Immature natural killer cell (primary cell): ENCODE data around the gene ABCC3. TPM values are rescaled to one million over a fixed set of nuclear protein-coding genes. Genes with fewer than 3 reads are reported as not detected.
"Not testable (repeated sequence)": the region's sequence is repeated elsewhere in the genome, so short reads cannot be mapped to it uniquely, and the experiment has no call there.

ENCODE experiments used
- DNase-seq, 3 donors: peaks; one replicate each; pipeline ENCODE4 v3.0.0; 2022; ENCODE audit warnings: mixed read lengths in 1 of 3
- H3K27ac Mint-ChIP-seq, 6 donors: one replicate each; pipeline ENCODE4 v1.8.0; 2020; ENCODE audit warnings: mixed read lengths in 6 of 6, mild to moderate bottlenecking in 5 of 6, inconsistent platforms in 4 of 6, moderate library complexity in 3 of 6
- H3K27me3 Mint-ChIP-seq, 3 donors: one replicate each; pipeline ENCODE4 v1.8.0; 2020 to 2021; ENCODE audit warnings: low read depth in 3 of 3, mild to moderate bottlenecking in 3 of 3, mixed read lengths in 3 of 3, moderate library complexity in 3 of 3, inconsistent platforms in 1 of 3
- H3K36me3 Mint-ChIP-seq, 3 donors: one replicate each; pipeline ENCODE4 v1.8.0; 2020; ENCODE audit warnings: mixed read lengths in 3 of 3, inconsistent platforms in 2 of 3, mild to moderate bottlenecking in 2 of 3
- H3K4me1 Mint-ChIP-seq, 2 donors: one replicate each; pipeline ENCODE4 v1.8.0; 2020; ENCODE audit warnings: inconsistent platforms in 2 of 2, mild to moderate bottlenecking in 2 of 2, mixed read lengths in 2 of 2, moderate library complexity in 1 of 2
- H3K4me3 Mint-ChIP-seq, 5 donors: one replicate each; pipeline ENCODE4 v1.8.0; 2020; ENCODE audit warnings: mild to moderate bottlenecking in 5 of 5, mixed read lengths in 5 of 5, inconsistent platforms in 3 of 5, moderate library complexity in 3 of 5
- H3K9me3 Mint-ChIP-seq, 6 donors: one replicate each; pipeline ENCODE4 v1.8.0; 2020; ENCODE audit warnings: mild to moderate bottlenecking in 6 of 6, mixed read lengths in 6 of 6, inconsistent platforms in 4 of 6, moderate library complexity in 3 of 6
- polyA plus RNA-seq, 3 donors: library from polyadenylated mRNA; unstranded; fragments of 300-500 nt; fragmentation: Illumina TruSeq; gene quantifications; one replicate each; pipeline ENCODE4 v1.2.3, GENCODE V29; 2021

The ABCC3 gene
- polyA plus RNA-seq, 3 donors from 2014 or later: 0.52 to 1.2 TPM; not detected in 1

DNA sequence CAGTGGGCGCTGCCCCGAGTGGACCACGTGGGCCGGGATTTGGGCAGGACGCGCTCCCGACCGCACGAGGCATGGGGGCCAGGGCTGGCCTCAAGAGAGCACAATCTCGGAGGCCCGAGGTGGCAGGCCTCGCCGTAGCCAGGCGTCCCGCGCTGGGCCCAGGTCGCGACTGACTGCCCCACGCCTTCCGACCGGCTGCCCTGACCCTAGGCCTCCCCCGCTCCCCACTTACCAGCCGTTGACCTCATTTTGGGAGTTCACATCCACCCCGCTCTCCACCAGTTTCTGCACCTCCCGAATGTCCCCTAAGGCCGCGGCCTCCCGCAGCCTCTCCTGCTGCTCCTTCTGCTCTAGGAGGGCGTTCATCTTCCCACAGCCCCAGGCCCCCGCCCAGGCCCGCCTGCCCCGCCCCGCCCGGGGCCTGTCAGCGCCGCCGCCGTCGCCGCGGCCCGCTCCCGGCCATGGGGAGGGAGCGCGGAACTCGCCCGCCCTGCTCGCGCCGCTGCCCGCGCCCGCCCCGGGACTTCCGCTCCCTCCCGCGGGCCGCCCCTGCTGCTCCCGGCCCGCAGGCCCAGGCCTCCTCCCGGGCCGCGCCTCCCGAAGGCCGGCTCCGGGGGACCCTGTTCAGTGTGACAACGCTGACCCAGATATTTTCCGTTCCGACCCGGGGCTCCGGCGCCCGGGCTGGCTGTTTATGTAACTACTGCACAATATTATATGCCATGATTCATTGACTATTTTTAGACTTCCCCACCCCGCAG is 72.8 kb downstream of the ABCC3 start, which contains the start of gene ANKRD40:
Gene ANKRD40 (minus strand): TSS at position 626 of the 761 bp plus-strand sequence. CDS start 260 bp downstream, at position 366.
- DNase-seq: peak; percentile 88 to 90 (median 89)
- Mint-ChIP-seq H3K27me3 (peaks cover 3 to 12% (median 11%) of the 10 kb centered on the region in 3 donors), H3K36me3 (peaks cover 0 to 4% (median 4%) of the 10 kb centered on the region in 3 donors), H3K27ac (peak within 1 kb of the TSS; percentile 94 to 99 (median 98)), H3K4me3 (peak within 1 kb of the TSS; percentile 91 to 96 (median 93)), H3K9me3 (no peaks in the 10 kb centered on the region), H3K4me1 (peaks cover 45 to 63% of the 10 kb centered on the region in 2 donors)

DNA sequence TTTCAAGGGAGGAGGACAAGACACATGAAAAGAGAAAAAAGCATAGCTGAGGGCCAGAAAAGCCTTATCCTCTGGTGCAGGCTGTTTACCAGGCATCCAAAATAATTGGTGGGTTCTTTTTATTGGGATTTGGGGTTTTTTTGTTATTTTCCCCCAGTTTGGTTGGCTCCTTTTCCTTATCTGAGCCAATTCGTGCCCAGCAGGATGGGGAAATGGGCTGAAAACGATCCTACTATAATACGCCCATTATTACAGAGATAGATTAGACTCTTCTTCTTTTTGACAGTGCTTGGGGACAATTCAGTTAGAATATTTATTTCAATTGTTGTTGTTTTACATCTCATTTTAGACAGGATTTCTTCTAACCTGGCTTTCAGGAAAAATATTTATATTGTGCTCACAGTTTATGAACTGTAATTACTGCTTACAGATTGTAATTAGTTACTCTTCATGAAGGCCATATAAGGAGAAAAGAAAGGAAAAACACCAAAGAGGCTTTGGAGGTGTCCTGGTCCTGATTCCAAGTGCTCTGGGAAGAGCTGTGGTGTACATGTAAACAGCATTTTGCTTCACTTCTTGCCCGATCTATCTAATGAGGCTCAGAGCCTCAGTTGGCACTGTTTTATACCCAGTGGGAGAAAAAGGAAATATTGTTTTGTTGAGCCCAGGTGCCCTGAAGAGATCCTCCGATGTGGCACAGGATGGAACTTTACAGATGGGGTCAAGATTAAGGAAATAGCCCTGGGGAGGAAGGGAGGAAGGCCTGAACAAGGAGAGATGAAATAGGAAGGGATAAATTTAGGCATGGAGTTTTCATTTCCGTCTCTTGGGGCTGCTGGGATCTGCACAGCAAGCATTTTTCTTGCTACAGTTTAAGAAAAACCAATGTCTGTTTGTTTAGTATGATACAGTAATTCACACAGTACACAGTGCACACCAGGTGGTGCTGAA is 73.6 kb downstream of the ABCC3 start:
- Mint-ChIP-seq H3K27me3 (peaks cover 3 to 12% (median 11%) of the 10 kb centered on the region in 3 donors), H3K4me1 (peaks cover 42 to 54% of the 10 kb centered on the region in 2 donors), H3K9me3 (no peaks in the 10 kb centered on the region), H3K27ac (peak overlapping the region; percentile 94 to 99 (median 96)), H3K36me3 (peaks cover 0 to 4% (median 4%) of the 10 kb centered on the region in 3 donors), H3K4me3 (peak overlapping the region; percentile 84 to 93 (median 88))
- DNase-seq: no peak

DNA sequence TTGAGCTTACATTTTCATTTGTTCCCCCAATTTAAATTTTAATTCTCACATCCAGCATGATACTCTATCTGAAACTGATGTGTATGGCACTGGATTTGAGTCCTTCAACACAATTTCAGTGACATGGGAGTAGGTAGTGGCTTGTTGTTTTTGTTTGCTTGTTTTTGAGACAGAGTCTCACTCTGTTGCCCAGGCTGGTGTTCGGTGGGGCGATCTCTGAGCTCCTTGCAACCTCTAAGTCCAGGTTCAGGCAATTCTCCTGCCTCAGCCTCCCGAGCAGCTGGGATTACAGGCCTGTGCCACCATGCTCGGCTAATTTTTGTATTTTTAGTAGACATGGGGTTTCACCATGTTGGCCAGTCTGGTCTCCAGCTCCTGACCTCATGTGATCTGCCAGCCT is 74.4 kb downstream of the ABCC3 start:
- peaks cover 35 to 47% of the 10 kb centered on the region in 2 donors for H3K4me1 Mint-ChIP-seq
- peaks cover 3 to 12% (median 10%) of the 10 kb centered on the region in 3 donors for H3K27me3 Mint-ChIP-seq
- H3K9me3 Mint-ChIP-seq, DNase-seq, H3K36me3 Mint-ChIP-seq: not testable (repeated sequence)
- peak overlapping the region; percentile 94 to 99 (median 96) for H3K27ac Mint-ChIP-seq
- H3K4me3 Mint-ChIP-seq: peak overlapping the region in 4 of 5 donors; percentile 2 to 89 (median 85)

DNA sequence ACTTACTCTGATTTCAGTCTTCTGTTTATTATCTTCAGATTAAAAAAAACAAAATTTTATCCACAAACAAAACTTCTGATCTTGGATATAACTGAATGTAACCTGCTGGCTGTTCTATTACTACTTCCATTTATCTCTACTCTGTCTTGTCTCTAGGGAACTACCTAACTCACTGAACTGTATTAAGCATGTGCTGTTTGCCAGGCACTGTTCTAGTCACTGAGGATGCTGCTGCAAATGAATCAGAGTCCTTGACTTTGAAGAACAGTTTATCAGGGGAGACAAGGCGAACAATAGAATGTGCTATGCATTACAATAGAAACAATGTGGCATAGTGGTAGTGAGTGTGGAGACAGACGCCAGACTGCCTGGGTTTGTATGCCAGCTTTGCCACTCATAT is 75.3 kb downstream of the ABCC3 start:
- H3K4me1 Mint-ChIP-seq: peaks cover 33 to 39% of the 10 kb centered on the region in 2 donors
- H3K27me3 Mint-ChIP-seq: peaks cover 3 to 12% (median 10%) of the 10 kb centered on the region in 3 donors
- H3K36me3 Mint-ChIP-seq: no peaks in the 10 kb centered on the region
- peak overlapping the region in 4 of 6 donors; percentile 51 to 84 (median 71) for H3K27ac Mint-ChIP-seq
- H3K4me3 Mint-ChIP-seq: peak overlapping the region in 1 of 5 donors; percentile 25
- no peaks in the 10 kb centered on the region for H3K9me3 Mint-ChIP-seq
- DNase-seq: no peak

DNA sequence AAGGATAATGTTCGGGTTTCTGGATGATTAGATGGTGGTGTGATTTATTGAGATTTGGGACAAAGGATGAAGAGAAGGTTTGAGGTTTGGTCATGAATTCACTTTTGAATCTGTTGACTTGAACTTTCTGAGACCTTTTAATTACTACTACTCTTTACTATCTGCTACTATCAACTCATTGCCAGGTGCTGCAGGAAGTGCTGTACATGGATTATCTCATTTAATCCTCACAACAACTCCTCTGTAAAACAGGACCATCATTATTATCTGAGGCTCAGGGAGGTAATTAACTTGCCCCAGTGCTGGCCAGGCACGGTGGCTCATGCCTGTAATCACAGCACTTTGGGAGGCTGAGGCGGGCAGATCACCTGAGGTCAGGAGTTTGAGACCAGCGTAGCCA is 76.0 kb downstream of the ABCC3 start:
- peak overlapping the region in 1 of 6 donors; percentile 54 for H3K27ac Mint-ChIP-seq
- H3K9me3 Mint-ChIP-seq: no peaks in the 10 kb centered on the region
- H3K4me1 Mint-ChIP-seq: peaks cover 28 to 36% of the 10 kb centered on the region in 2 donors
- H3K27me3 Mint-ChIP-seq: peaks cover 3 to 12% (median 10%) of the 10 kb centered on the region in 3 donors
- no peaks in the 10 kb centered on the region for H3K36me3 Mint-ChIP-seq
- H3K4me3 Mint-ChIP-seq: no peak overlapping the region
- DNase-seq: no peak

DNA sequence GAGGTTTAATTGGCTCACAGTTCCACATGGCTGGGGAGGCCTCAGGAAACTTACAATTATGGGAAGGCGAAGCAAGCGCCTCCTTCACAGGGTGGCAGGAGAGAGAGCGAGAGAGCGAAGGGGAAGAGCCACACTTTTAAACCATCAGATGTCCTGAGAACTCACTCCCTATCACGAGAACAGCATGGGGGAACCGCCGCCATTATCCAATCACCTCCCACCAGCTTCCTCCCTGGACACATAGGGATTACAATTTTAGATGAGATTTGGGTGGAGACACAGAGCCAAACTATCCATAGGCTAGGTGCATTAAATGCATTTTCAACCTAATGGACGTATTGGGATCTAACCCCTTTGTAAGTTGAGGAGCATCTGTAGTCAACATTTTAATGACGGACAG is 78.0 kb downstream of the ABCC3 start:
- no peak overlapping the region for H3K4me3 Mint-ChIP-seq
- H3K36me3 Mint-ChIP-seq: no peaks in the 10 kb centered on the region

DNA sequence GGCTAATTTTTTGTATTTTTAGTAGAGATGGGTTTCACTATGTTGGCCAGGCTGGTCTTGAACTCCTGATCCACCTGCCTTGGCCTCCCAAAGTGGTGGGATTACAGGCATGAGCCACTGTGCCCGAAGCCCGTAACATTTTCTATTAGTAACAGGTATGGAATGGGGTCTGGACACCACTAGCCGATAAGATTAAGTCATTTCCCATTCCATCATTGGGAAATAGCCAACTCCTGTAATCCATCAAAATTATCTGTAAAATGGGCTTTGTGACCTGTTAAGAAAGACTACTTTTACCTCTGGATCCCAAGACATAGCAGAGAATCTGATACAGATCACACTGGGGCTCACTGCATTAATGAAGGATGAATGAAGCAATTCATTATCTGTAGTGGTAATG is 80.8 kb downstream of the ABCC3 start:
- H3K36me3 Mint-ChIP-seq: no peaks in the 10 kb centered on the region
- H3K9me3 Mint-ChIP-seq: no peaks in the 10 kb centered on the region
- no peak overlapping the region for H3K4me3 Mint-ChIP-seq
- peaks cover 12% of the 10 kb centered on the region in 3 donors for H3K27me3 Mint-ChIP-seq
- H3K4me1 Mint-ChIP-seq: peaks cover 9 to 14% of the 10 kb centered on the region in 2 donors
- no peak for DNase-seq
- H3K27ac Mint-ChIP-seq: no peak overlapping the region

More for the DNA sequence above, 78.0 kb downstream of the ABCC3 start:
- Mint-ChIP-seq H3K27me3 (peaks cover 3 to 11% (median 7%) of the 10 kb centered on the region in 3 donors), H3K9me3 (no peaks in the 10 kb centered on the region), H3K4me1 (peaks cover 18 to 21% of the 10 kb centered on the region in 2 donors), H3K27ac (no peak overlapping the region)
- DNase-seq: no peak

DNA sequence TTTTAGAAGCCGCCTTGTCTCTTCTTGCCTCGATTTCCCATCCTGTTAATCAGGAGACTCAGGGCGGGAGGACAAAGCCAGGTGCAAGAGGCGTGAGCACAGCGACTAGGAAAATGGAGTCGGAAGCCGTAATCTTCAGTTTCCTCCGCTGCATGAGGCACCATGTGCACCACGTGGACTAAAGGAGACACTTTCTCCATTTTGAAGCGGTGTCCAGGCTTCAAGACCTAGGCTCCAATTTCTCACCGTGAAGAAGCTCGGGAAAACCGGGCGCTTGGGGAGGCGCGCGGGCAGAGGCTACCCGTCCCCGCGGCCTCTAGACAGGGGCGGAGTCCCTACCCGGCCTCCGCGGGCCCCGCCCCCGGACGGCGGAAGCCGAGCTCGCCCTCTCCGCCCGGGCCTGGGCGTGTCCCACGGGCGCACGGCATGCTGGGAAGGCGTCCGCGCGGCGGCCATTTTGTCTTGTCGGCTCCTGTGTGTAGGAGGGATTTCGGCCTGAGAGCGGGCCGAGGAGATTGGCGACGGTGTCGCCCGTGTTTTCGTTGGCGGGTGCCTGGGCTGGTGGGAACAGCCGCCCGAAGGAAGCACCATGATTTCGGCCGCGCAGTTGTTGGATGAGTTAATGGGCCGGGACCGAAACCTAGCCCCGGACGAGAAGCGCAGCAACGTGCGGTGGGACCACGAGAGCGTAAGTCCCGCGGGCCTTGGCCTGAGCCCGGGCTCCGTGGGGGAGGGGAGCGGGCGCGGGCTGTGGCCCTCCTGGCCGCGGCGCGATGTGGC is 84.7 kb downstream of the ABCC3 start, which contains the start of gene LUC7L3:
Gene LUC7L3 (plus strand): TSS at position 460 of the 780 bp plus-strand sequence. CDS start 130 bp downstream, at position 590.
- H3K27ac Mint-ChIP-seq: peak within 1 kb of the TSS; percentile 94 to 99 (median 98)
- H3K36me3 Mint-ChIP-seq: no peaks in the 10 kb centered on the region

DNA sequence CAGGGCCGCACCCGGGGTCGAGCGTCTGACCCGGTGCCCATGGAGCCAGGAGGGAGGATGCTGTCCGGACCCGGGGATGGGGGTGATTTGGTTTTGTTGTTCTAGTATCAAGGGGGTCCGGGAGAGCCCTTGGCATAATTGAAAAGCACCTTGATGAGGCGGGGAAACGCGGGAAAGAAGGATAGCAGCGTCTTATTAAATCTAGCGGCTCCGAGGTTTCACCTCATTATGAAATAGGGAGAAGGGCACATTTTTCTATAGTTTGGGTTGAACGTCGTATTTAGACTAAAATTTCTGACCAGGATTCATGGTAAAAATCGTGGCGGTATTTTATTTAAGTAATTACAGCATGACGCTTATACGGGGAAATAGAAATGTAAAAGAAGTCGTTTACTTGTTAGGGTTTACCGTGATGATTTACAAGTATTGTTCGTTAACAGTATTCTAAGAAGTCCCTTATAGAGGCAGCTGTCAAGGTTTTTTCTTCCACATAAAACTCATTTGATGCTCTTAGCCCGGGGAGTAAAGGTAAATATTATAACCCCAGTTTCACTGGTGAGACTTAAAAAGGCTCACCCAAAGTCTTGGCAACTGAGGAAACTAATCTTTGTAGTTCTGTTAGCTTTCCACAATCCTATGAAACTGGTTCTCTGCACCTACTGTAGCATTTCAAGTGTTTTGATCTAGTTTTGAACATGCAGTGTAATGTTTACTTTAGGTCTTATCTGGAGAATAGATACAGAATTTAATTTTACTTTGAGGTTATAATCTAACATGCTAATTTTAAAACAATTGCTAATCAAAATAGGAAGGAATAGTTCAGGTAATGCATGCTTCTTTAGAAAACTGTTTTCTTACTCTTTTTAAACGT is 85.5 kb downstream of the ABCC3 start:
- peaks cover 49 to 50% of the 10 kb centered on the region in 2 donors for H3K4me1 Mint-ChIP-seq
- no peaks in the 10 kb centered on the region for H3K36me3 Mint-ChIP-seq
- no peaks in the 10 kb centered on the region for H3K9me3 Mint-ChIP-seq
- peak overlapping the region; percentile 84 to 99 (median 98) for H3K4me3 Mint-ChIP-seq
- H3K27ac Mint-ChIP-seq: peak overlapping the region; percentile 89 to 99 (median 98)
- DNase-seq: no peak
- H3K27me3 Mint-ChIP-seq: peaks cover 12 to 14% (median 12%) of the 10 kb centered on the region in 3 donors

More for the DNA sequence above, 84.7 kb downstream of the ABCC3 start, which contains the start of gene LUC7L3:
- Mint-ChIP-seq H3K27me3 (peaks cover 12 to 14% (median 12%) of the 10 kb centered on the region in 3 donors), H3K4me1 (peaks cover 44 to 46% of the 10 kb centered on the region in 2 donors), H3K4me3 (peak within 1 kb of the TSS; percentile 84 to 99 (median 98)), H3K9me3 (no peaks in the 10 kb centered on the region)
- peak; percentile 92 to 94 (median 92) for DNase-seq

DNA sequence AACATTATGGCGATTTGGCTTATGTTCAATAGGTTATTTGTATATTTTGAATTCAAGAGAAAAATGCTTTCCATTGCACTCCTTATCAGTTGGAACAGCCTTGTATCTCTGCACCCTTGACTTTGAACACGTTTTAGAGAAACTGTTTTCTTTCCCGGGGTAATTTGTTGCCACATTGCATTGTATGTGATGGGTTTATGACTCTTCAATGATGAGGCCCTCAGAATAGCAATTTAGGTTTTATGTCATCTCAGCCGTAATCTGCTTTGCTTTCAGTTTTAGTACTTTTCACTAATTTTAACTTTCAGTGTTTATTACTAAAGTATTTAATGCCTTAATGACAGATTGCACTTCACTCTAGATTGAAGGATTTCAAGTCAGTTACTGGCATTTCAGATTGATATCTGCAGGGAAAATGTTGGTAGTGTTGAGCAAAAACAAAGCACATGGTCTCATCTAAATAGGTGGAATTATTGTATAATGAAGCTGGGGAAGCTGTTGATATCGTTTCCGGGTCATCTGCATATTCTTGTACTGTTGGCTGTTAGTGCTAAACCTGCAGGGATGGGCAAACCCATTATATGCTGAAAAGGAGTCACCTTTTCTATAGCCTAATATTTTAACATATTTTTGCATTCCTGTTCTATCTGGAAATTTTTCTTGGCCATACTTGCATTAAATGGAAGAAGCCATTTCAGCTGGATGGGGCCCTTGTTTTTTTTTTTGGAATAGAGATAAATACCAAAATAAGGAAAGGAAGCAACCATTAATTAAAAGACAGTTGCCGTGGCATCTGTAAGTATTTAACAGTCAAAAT is 86.7 kb downstream of the ABCC3 start:
- peak in 1 of 3 donors; percentile 30 for DNase-seq
- no peaks in the 10 kb centered on the region for H3K9me3 Mint-ChIP-seq
- H3K27ac Mint-ChIP-seq: peak overlapping the region; percentile 89 to 99 (median 98)
- peaks cover 12 to 14% (median 12%) of the 10 kb centered on the region in 3 donors for H3K27me3 Mint-ChIP-seq
- H3K4me3 Mint-ChIP-seq: peak overlapping the region; percentile 84 to 99 (median 98)
- no peaks in the 10 kb centered on the region for H3K36me3 Mint-ChIP-seq
- H3K4me1 Mint-ChIP-seq: peaks cover 55 to 62% of the 10 kb centered on the region in 2 donors

DNA sequence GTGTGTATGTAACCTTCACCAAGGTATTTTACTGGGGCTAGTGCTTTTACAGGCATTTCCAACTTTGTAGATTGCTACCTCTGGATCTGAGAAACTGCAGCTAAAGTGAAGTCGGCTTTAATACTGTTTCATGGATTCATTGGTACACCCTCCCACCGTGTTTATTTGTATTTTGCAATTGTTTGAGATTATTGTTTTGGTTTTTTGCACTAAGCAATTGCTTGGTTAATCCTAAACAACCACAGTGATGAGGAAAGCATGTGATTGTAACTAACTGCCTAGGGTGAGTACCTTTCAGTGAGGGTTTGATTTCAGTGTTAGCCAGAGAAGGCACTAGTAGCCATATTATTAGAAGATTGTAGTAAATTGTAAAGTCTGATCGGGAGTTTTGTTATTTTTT is 88.1 kb downstream of the ABCC3 start:
- H3K27ac Mint-ChIP-seq: peak overlapping the region in 5 of 6 donors; percentile 2 to 63 (median 36)
- peaks cover 67 to 76% of the 10 kb centered on the region in 2 donors for H3K4me1 Mint-ChIP-seq
- no peak for DNase-seq
- H3K4me3 Mint-ChIP-seq: peak overlapping the region in 3 of 5 donors; percentile 3 to 84 (median 27)
- H3K27me3 Mint-ChIP-seq: peaks cover 10 to 14% (median 12%) of the 10 kb centered on the region in 3 donors
- no peaks in the 10 kb centered on the region for H3K9me3 Mint-ChIP-seq
- peaks cover 0 to 5% (median 0%) of the 10 kb centered on the region in 3 donors for H3K36me3 Mint-ChIP-seq
